Spleen (tissue), 7 donors: ENCODE measurements around the gene FOLH1.
"Not testable (repeated sequence)": the region's sequence is repeated elsewhere in the genome, so short reads cannot be mapped to it uniquely, and the experiment has no call there.

Experiments used
- CTCF ChIP-seq, 11 experiments: fragments of 200-600 bp in 7 of 11; fragments of 450-650 bp in 4 of 11; sonication (generic) in 4 of 11; IDR thresholded peaks in 8 of 11; conservative IDR thresholded peaks in 3 of 11; 1 replicate in 7 of 11; 2 replicates in 4 of 11; pipeline versions ENCODE4 v1.4.0 to v1.8.0; 2016 to 2021; ENCODE audit warnings: antibody characterized with exemption in 11 of 11, inconsistent platforms in 4 of 11, mild to moderate bottlenecking in 1 of 11
- POLR2A ChIP-seq, 3 donors: fragments of 450-650 bp; IDR thresholded peaks; one replicate each; pipeline ENCODE4 v1.5.1; 2017; ENCODE audit warnings: antibody characterized with exemption in 3 of 3, mild to moderate bottlenecking in 1 of 3
- donor health status: DM: no; HTN: no; CAD: no; lungs with moderate emphysema.
- donor health status: DM: no; HTN: no; CAD: no.
- donor health status: DM: no; HTN: no; CAD: no.

- TF ChIP-seq CTCF (IDR thresholded peaks at IDR 0.05 in 8 of 11, conservative IDR thresholded peaks at IDR 0.05 in 3 of 11); POLR2A (IDR thresholded peaks at IDR 0.05): not testable (repeated sequence)
These were observed 39.4 kb downstream of the FOLH1 start for GRCh38 chr11:49168992-49169391.
